HG03025 (cell line): ENCODE results near the gene TGFBRAP1.
A peak's percentile ranks its signal among the peaks of the same experiment; 100 is the strongest.
"Not testable (repeated sequence)": the region's sequence is repeated elsewhere in the genome, so short reads cannot be mapped to it uniquely, and the experiment has no call there.

Source experiments
- ATAC-seq: cut with Tn5 transposase; IDR thresholded peaks from one replicate; pipeline ENCODE4 v1.9.1; 2021; ENCODE audit warnings: mild to moderate bottlenecking, moderate library complexity; ENCODE audit not compliant: unreplicated experiment, low FRiP score

TGFBRAP1 gene

GRCh38 chr2:105361102-105361889, 31.8 kb upstream of the TGFBRAP1 start:
- ATAC-seq: no peak

DNA sequence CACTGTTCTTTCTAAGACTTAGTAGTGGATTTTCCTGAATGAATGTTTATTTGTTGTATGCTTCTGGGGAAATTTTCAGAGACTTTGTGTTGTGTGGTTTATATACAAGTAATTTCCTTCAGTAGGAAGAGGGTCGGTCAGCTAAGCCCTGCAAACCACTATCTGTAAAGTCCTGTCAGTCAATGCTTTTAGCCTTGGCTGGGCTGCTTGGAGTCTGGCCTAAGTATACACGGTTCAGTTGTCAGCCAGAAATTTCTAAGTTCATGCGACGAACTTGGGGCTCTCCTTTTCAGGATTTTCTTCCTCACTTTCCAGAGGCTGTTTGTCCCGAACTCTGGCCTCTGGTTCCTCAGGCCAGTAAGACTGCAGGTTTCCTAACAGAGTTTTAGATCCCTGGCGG, 29.1 kb upstream of the TGFBRAP1 start:
- no peak for ATAC-seq

GRCh38 chr2:105357122-105357521, 27.6 kb upstream of the TGFBRAP1 start:
- no peak for ATAC-seq

GRCh38 chr2:105344704-105345345, 15.3 kb upstream of the TGFBRAP1 start:
- no peak for ATAC-seq

DNA sequence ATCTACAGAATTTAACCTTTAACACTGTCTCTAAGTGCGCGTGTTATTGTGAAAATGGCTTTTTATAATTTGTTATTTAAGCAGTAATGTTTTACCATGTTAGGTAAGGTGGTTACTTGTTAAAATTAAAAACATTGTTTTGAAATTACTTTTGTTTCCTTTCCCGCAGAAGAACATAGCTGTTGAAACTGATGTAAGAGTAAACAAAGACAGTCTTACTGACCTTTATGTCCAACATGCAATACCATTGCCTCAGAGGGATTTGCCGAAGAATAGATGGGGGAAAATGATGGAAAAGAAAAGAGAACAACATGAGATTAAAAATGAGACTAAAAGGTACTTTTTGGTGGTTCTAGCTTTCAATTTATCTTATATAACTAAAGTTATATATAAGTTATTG, 9.9 kb upstream of the TGFBRAP1 start:
- no peak for ATAC-seq

GRCh38 chr2:105338020-105338385, 8.5 kb upstream of the TGFBRAP1 start:
- peak; percentile 5 for ATAC-seq

DNA sequence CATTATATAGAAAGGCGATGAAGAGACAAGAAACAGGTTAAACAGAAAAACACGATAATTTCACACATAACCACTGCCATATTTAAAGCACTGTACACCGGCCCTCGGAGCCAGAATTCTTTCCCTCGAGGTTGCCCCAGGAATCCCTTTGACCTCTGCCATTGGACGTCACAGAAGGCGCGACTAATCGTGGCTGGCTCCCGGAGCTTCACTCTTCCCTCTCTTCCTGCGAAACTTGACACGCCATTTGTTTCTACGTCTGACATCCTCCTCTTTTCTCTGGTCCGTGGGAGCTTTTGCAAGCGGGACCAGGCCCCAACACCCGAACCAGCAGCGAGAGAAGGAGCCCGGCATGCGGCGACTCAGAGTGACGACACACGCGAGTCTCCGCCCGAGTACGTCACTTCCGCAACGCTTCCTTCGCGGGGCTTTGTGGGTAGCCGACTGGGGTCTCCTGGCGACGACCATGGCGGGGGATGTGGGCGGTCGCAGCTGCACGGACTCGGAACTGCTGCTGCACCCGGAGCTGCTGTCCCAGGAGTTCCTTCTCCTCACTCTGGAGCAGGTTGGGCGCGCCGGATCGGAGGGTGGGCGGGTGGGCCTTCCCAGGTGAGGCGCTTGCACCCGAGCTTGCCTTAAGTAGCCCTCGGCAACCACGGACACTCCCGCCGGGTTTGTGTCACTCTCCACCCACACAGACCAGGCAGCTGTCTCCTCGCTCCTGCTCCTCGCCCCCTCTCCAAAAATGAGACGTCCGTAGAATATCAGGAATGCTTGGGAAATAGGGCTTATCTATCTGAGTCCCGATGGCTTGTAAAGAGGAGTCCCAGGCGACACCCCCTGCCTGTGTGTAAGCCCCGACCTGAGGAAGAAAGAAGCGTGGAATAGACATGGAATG, 7.8 kb upstream of the TGFBRAP1 start, which contains the start of gene C2orf49:
TSS of gene C2orf49 (plus strand) at position 419 of the 898 bp plus-strand sequence. CDS start at position 467, 48 bp downstream.
- ATAC-seq: peak; percentile 95

- ATAC-seq: no peak
These were observed 7.2 kb upstream of the TGFBRAP1 start for GRCh38 chr2:105336786-105337121.

DNA sequence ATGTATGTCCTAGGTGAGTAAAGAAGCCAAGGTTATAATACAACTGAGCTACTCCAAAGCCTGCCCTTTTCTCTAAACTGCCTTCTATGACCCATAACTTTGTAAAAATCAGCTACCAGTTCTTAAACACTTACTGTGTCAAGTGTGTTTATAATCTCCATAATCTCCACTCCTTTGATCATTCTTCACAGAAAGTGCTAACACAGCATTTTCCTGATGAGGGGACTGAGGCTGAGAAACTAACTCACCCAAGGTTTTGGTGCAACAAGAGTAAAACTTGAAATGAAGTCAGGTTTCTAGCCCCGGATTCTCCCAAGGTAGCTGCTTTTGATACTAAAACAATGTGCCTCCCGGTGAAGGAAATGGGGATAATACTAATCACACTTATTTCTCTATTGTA, 5.9 kb upstream of the TGFBRAP1 start:
- ATAC-seq: no peak

- no peak for ATAC-seq
These were observed 4.7 kb upstream of the TGFBRAP1 start for GRCh38 chr2:105334211-105334610.

DNA sequence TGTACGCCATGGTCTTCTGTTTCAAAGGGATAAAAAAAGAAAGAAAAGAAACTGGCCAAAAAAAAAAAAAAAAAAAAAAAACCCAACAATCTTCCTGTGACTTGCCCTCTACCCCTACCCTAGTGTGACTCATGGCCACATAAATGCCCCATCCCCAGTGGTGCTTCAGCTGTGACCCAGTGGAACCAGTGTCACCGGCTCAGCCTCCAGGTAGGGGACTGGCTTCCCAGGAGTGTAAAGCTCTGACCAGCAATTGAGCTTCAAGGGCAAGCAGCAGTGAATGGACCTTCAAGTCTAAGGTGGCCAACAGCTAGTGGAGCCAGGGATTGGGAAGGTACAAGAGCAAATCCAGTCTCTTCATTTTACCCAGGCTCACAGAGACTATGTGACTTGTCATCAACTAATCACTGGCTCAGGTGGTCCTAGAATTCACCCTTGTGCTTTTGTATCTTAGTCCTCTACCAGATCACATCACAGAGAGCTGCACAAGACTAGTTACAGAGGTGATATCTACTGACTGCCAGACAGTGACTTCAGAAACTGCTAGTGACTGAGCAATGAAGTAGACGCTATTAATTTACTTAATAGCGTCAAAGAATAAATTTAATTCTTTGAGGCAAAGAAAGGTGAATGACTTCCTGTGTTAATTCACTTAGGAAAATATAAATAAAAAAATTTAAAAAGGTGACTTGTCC, 1.3 kb upstream of the TGFBRAP1 start:
- no peak for ATAC-seq

GRCh38 chr2:105329197-105329554, 359 bp downstream of the TGFBRAP1 start:
- peak; percentile 7 for ATAC-seq

GRCh38 chr2:105328281-105329196, 996 bp downstream of the TGFBRAP1 start:
- ATAC-seq: no peak

DNA sequence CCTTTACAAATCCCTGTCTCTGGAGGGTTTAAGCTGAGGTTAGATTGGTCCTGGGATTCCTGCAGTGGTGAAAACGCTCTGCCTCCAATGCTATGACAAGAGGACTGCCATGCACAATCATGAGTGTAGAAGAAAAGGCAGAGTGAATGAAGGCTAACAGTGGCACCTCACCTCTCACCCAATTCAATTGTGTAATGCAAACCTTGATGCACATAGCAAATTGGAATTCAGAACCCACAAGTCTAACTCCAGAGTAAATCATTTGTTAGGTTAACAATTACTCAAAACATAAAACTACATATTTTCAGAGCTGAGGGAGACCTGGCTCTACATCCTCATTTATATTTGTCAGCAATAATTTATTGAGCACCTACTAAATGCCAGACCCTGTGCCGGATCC, 1.8 kb downstream of the TGFBRAP1 start:
- no peak for ATAC-seq

GRCh38 chr2:105327271-105327670, 2.3 kb downstream of the TGFBRAP1 start:
- ATAC-seq: not testable (repeated sequence)

GRCh38 chr2:105325389-105325963, 4.1 kb downstream of the TGFBRAP1 start:
- no peak for ATAC-seq

- ATAC-seq: no peak
These were observed 4.8 kb downstream of the TGFBRAP1 start for GRCh38 chr2:105324732-105325131.

GRCh38 chr2:105324101-105324500, 5.4 kb downstream of the TGFBRAP1 start:
- no peak for ATAC-seq

- no peak for ATAC-seq
These were observed 6.4 kb downstream of the TGFBRAP1 start for GRCh38 chr2:105323111-105323510.
